SH-SY5Y (cell line): ENCODE data around the gene CMTM4.

Experiments
- GATA2 ChIP-seq: IDR thresholded peaks from 2 replicates; pipeline ENCODE4 v1.6.1; 2011; ENCODE audit warnings: mild to moderate bottlenecking, low read depth, low read length
- GATA3 ChIP-seq: IDR thresholded peaks from 2 replicates; pipeline ENCODE4 v1.6.1; 2011; ENCODE audit warnings: low read depth, mild to moderate bottlenecking, low read length, moderate library complexity

DNA sequence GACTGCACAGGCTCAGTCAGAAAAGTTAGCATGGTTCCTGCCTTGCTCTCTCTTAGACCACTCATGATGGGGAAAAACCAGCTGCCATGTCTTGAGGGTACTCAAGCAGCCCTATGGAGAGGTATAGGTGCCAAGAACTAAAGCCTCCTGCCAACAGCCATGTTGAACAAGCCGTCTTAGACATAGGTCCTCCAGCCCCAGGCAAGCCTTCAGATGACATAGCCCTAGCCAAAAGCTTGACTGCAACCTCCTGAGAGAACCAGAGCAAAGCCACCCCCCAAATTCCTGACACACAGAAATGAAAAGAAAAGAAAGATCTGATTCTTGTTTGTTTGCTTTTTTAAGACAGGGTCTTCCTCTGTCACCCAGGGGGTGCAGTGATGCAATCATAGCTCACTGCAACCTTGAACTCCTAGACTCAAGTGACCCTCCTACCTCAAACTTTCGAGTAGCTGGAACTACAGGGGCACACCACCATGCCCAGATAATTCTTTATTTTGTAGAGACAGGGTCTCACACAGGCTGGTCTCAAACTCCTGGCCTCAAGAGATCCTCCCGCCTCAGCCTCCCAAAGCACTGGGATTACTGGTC lies 55.7 kb downstream of the CMTM4 start:
- TF ChIP-seq GATA2 (no peak), GATA3 (no peak)
